Stimulated activated CD8-positive, alpha-beta memory T cell treated with anti-CD3 and anti-CD28 coated beads, Interleukin-12 subunit alpha, Interleukin-12 subunit beta, amount 100 ng/mL, for 24 hours (primary cell): ENCODE data around the gene GXYLT2.

Experiments used
- DNase-seq: peaks from one replicate; pipeline ENCODE4 v3.0.0-alpha.2; 2020; ENCODE audit errors: extremely low read depth

The GXYLT2 gene

DNA sequence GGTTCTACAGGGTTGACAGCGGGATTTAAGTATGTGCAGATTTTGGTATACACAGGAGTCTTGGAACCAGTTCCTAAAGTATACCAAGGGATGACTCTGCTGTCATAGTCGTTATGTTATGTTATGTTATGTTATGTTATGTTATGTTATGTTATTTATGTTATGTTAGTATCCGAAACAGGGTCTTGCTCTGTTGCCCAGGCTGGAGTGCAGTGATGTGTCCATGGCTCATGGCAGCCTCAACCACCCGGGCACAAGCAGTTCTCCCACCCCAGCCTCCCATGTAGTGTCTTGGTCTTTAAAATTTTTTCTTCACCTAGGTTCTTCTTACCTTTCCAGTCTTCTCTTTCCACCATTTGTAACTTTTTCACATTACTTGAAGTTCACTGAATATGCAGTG lies 130.5 kb downstream of the GXYLT2 start:
- DNase-seq: no peak

DNA sequence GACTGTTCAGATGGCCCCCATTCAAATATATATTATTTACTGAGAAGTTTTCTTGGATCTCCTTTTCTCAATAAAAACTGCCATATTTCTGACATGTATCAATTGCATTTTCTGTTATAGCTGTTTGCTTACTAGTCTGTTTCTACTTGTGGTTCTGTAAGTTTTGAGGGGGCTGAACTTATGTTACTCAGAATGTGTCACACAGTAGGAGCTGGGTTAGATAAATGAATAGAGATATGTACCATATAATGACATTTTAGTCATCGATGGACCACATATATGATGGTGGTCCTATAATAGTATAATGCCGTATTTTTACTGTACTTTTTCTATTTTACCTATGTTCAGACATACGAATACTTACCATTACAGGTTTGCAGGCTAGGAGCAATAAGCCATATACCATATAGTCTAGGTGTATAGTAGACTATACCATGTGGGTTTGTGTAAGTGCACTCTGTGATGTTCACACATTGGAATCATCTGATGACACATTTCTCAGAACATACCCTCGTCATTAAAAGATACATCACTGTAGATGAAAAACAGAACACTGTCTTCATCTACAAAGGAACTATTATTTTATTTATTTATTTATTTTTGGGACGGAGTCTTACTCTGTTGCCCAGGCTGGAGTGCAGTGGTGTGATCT lies 131.1 kb downstream of the GXYLT2 start:
- DNase-seq: no peak

DNA sequence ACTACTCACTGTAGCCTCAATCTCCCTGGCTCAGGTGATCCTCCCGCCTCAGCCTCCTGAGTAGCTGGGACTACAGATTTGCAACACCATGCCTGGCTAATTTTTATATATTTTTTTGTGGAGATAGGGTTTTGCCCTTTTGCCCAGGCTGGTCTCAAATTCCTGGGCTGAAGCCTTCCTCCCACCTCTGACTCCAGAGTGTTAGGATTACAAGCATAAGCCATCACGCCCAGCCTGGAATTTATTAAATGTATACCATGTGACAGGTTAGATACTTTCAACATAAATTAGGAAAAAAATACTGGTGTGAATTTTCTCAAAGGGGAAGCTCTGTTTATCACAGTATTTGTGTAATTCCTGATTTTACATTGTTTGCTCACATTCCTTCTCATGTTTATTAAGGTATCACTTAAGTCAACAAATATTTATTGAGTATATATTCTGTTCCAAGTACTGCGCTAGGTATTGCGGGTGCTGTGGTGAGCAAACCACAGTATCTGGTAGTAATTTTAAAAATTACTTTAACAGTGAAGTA lies 133.5 kb downstream of the GXYLT2 start:
- no peak for DNase-seq

DNA sequence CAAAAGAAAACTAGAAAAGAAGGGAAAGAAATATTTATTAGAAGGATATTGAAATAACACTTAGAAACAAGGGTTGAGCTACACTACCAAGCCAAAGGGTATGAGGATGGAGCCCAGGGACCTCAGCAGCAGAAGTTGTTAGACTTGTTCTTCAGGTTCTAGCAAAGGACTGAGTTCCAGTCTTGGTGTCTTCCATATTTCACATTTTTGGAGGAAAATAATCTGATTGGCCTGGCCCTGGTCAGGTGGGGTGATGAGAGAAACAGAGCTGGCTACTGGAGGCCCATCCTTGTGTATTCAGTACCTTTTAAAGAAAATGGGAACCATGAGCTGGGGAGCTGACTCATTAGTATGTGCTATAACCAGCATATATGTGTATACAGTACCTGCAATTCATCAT lies 137.0 kb downstream of the GXYLT2 start:
- DNase-seq: no peak

DNA sequence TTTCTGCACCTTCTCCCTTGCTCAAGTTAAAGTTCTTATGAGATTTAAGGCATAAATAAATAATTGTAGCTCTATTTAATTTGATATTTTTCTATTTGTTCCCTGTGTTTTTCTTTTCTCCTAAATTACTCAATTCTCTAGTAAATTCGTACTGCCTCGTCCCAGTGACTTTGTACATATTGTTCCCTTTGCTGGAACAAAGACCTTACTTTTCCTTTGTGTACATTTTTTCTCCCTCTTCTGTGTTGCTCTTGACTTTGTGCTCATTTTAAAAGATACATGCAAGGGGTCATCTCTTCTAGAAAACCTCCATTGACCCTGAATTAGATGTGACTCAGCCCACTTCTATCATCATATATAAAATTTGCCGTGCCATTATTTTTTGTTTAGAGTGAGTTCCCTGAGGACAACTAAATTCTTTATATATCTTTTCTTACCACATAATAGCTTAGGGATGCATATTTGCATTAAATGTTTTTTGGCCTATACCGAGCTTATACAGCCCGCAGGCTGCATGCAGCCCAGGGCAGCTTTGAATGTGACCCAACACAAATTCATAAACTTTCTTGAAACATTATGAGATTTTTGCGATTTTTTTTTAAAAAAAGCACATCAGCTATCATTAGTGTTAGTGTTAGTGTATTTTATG lies 138.4 kb downstream of the GXYLT2 start:
- DNase-seq: no peak
